Measurements from ENCODE around the gene LLGL2. TPM values are rescaled to one million over a fixed set of nuclear protein-coding genes. Genes with fewer than 3 reads are reported as not detected.

The LLGL2 gene
- total RNA-seq, 2 donors from 2014 or later = 113 to 251 TPM

DNA sequence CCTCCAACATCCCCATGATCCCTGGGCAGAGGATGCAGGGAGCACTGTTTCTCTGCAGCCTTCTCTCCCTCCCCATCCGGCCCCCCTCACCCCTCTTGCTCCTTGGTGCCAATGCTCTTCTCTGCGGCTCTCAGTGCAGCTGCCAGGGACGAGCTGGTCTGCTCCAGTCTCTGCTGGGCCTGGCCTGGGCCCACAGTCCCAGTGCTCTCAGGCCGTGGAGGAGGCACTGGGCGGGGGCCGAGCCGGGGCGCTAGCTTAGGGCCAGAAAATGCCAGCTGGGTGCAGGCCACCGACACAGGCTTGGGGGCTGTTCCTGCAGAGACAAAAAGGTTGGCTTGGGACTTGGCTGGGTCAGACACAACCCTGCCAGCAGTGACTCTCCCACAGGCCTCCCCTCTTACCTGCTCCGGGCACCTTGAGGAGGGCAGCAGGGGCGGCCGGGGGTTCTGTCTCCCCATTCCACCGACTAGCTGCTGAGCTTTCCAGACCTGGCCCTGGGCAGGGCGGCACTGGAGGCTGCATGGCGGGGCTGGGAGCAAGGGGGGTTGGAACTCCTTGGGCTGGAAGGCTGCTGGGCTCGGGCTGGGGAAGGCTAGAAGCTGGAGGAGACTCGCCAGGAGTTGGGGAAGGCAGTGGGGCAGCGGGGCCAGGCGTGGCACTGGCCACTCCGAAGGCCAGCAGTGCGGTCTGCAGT lies 24.0 kb upstream of the LLGL2 start:
- Histone ChIP-seq H3K9me3 (no peaks in the 10 kb centered on the region), H3K4me1 (no peaks in the 10 kb centered on the region), H3K4me3 (no peak overlapping the region), H3K27me3 (no peaks in the 10 kb centered on the region), H3K36me3 (replicated peaks in 1 of 2; ENCODE audit: insufficient read depth in 1 of 2, low read depth in 2 of 2) (peaks cover 0 to 2% of the 10 kb centered on the region in 2 donors), H3K27ac (no peak overlapping the region)
- DNase-seq (no peak), ATAC-seq (no peak)
- no peak for TF ChIP-seq CTCF (IDR thresholded peaks at IDR 0.05)
- no peak for TF ChIP-seq POLR2A (IDR thresholded peaks at IDR 0.05)
- intact Hi-C loops (cut with DNase I) = loop anchor here (2.0 kb wide), 1 partner anchor 71 kb away; no protein-coding TSS in a partner anchor
- 86 to 90% methylated on average over 13 to 20 of the region's 21 CpGs for WGBS, 2 donors

DNA sequence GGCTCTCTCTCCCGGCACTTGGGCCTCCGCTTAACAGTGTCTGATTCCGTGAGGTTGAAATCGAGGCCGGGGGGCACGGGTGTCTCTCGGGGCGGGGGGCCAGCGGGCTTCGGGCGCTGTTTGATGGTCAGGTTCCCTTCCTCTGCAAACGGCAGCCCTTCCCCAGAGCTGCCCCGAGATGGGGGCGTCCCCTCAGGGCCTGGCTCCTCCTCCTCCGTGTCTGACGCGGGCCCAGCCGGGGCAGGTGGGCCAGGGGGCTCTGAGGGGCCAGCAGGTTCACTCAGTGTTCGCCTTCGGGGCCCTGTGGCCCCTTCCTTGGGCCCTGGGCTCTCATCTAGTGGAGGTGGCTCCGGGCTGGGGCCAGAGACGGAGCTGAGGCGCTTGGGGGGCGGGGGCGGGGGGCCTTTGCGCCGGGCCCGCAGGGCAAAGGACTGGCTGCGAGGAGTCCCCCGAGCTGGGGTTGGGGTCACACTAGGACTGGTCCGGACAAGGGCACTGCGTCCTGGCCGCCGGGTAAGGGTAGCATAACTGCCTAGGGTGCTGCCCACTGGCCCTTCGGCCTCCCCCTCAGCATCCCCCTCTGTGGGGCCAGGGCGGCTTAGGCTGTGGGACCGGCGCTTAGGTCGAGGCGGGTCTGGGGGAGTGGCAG lies 23.3 kb upstream of the LLGL2 start:
- no peak overlapping the region for H3K27ac ChIP-seq
- intact Hi-C loops (cut with DNase I) = no loop called here
- H3K9me3 ChIP-seq = no peaks in the 10 kb centered on the region
- peaks cover 0 to 2% of the 10 kb centered on the region in 2 donors for H3K36me3 ChIP-seq (replicated peaks in 1 of 2; ENCODE audit: insufficient read depth in 1 of 2, low read depth in 2 of 2)
- no peaks in the 10 kb centered on the region for H3K27me3 ChIP-seq
- DNase-seq = no peak
- no peak overlapping the region for H3K4me3 ChIP-seq
- no peak for TF ChIP-seq POLR2A (IDR thresholded peaks at IDR 0.05)
- no peak for TF ChIP-seq CTCF (IDR thresholded peaks at IDR 0.05)
- no peak for ATAC-seq
- H3K4me1 ChIP-seq = no peaks in the 10 kb centered on the region
- WGBS, 2 donors = 89 to 100% methylated on average over 2 to 25 of the region's 40 CpGs

- peaks cover 0 to 2% of the 10 kb centered on the region in 2 donors for H3K36me3 ChIP-seq (replicated peaks in 1 of 2; ENCODE audit: insufficient read depth in 1 of 2, low read depth in 2 of 2)
- 86 to 94% methylated on average over 19 to 25 of the region's 25 CpGs for WGBS, 2 donors
- no peaks in the 10 kb centered on the region for H3K27me3 ChIP-seq
- H3K4me1 ChIP-seq = no peaks in the 10 kb centered on the region
- H3K27ac ChIP-seq = no peak overlapping the region
- no peak for TF ChIP-seq POLR2A (IDR thresholded peaks at IDR 0.05)
- TF ChIP-seq CTCF (IDR thresholded peaks at IDR 0.05) = no peak
- no peaks in the 10 kb centered on the region for H3K9me3 ChIP-seq
- H3K4me3 ChIP-seq = no peak overlapping the region
- ATAC-seq = no peak
- DNase-seq = no peak
- intact Hi-C loops (cut with DNase I) = no loop called here
Measured at GRCh38 chr17:75502721-75503329, 22.7 kb upstream of the LLGL2 start.

DNA sequence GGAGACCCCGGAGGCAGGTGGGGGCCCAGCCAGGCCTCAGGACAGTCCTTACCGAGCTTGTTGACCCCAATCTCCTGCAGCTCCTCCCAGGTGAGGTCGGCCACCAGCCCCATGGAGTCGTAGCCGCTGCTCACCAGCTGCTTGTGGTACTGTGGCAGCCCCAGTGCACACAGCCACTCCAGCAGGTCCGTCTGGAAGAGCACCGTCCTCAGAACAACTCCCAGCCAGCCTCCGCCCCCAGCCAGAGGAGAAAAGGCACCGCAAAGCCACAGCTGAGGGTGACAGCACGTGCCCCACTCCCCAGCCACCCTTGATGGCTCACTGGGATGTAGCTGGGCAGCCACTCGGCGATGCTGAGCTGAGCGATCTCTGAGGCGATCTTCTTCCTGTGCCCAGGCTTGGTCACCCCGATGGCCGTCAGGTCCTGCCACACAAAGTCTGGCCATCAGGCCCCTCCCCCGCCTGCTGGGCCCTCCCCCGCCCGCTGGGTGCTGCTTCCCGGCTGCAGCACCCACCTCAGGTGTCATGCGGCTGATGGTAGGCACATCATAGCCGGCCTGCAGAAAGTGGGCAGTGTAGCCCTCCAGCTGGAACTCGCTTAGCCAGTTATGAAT lies 22.1 kb upstream of the LLGL2 start:
- intact Hi-C loops (cut with DNase I) = no loop called here
- Histone ChIP-seq H3K9me3 (no peaks in the 10 kb centered on the region), H3K4me3 (no peak overlapping the region), H3K27me3 (no peaks in the 10 kb centered on the region), H3K36me3 (replicated peaks in 1 of 2; ENCODE audit: insufficient read depth in 1 of 2, low read depth in 2 of 2) (peaks cover 0 to 2% of the 10 kb centered on the region in 2 donors), H3K27ac (no peak overlapping the region), H3K4me1 (no peaks in the 10 kb centered on the region)
- ATAC-seq = no peak
- TF ChIP-seq CTCF (IDR thresholded peaks at IDR 0.05) (no peak), POLR2A (IDR thresholded peaks at IDR 0.05) (no peak)
- DNase-seq = no peak
- WGBS, 2 donors = 70 to 88% methylated on average over 2 to 23 of the region's 23 CpGs
